Stomach (tissue), 4 donors: ENCODE measurements around the gene PCLO.

Experiments used
- EP300 ChIP-seq: sonication (generic); formaldehyde crosslinking; IDR thresholded peaks from one replicate; pipeline ENCODE4 v1.6.1; 2017; ENCODE audit warnings: antibody characterized with exemption
- POLR2A ChIP-seq, 4 donors: fragments of 450-650 bp; IDR thresholded peaks; one replicate each; pipeline ENCODE4 v1.6.1; 2016; ENCODE audit warnings: antibody characterized with exemption in 4 of 4, control low read depth in 2 of 4, mild to moderate bottlenecking in 1 of 4, moderate library complexity in 1 of 4

GRCh38 chr7:82965088-82966036 is 197.3 kb downstream of the PCLO start:
- TF ChIP-seq POLR2A (IDR thresholded peaks at IDR 0.05) (no peak), EP300 (no peak)
